GM21367 (cell line): ENCODE data around the gene GABRR3.
A peak's percentile ranks its signal among the peaks of the same experiment; 100 is the strongest.

Experiments used
- ATAC-seq: cut with Tn5 transposase; IDR thresholded peaks from one replicate; pipeline ENCODE4 v1.9.1; 2021; ENCODE audit not compliant: unreplicated experiment

GABRR3 gene

DNA sequence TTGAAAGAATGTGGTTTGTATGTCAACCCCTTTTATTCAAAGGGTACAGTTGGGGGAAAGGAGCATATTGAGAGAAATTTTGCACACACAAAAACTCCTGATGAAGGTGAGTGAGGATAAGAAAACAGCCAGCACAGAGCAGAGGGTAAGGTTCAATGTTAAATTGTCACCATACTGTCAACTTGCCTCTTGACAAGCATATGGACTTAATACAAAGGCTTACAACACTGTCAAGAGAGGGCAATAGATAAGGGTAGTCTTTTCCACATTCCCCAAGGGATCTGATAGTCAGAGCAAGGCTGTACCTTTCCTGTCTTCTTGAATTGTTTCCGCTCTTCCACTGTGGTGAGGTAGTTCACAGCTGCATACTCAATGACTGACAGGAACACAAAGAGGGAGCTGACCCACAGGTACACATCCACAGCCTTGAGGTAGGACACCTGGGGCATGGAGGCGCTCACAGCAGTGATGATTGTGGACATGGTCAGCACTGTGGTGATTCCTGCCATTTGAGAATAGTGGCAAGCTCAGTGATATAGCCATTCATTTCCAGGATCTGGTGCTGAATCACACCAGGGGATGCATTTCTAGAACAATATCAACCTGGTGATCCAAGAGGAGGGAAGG is 42.5 kb downstream of the GABRR3 start:
- ATAC-seq: no peak

- ATAC-seq: no peak
These were observed 43.8 kb downstream of the GABRR3 start for GRCh38 chr3:97991293-97991682.

DNA sequence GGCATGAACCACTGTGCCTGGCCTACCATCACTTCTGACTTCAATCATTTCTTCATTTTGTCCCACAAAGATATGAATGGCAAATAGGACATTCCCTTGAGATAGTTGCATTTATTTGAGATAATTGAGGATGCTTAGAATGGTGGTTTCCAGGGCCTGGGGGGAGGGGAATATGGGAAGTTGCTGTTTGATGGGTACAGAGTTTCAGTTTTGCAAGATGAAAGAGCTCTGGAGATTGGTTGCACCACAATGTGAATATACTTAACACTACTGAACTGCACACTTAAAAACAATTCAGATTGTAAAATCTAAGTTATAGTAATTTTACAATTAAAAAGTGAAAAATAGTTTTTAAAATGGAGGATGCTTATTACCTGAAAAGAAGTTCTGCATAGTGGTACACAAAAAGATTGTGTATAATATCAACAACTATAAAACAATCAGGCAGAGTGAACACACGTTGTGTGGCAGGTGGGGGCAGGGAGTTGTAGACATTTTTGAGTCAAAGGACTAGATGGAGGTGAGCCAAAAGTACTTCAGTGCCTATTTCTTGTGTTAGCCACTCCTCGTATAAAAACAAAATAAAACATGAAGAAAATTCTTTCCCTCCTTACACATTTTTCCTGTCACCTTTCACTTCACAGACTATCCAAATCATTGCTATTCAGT is 44.4 kb downstream of the GABRR3 start:
- ATAC-seq: no peak

DNA sequence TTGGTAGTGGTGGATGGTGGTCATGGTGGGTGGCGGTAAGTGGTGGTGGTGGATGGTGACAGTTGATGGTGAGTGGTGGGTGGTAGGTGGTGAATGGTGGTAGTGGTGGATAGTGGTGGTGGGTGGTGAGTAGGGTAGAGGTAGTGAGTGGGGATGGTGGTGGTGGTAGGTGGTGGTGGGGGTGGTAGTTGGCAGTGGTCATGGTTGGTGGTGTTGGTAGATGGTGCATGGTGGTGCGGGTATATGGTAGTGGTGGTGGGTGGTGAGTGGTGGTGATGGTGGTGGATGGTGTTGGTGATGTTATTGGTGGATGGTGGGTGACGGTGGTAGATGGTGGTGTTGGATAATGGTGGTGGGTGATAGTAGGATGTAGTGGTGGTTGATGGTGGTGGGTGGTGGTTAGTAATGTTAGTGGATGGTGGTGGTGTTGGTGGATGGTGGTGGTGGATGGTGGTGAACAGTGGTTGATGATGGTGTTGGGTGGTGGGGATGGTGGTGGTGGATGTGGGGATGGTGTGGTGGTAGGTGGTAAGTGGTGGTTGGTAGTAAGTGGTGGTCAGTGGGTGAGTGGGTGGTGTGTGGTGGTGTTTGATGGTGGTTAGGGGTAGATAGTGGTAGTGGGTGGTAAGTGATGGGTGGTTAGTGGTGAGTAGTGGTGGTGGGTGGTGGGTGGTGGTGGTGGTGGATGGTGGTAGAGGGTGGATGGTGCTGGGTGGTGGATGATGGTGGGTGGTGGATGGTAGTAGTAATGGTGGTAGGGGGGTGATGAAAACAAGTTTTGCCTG is 46.1 kb downstream of the GABRR3 start:
- no peak for ATAC-seq

- no peak for ATAC-seq
These were observed 47.8 kb downstream of the GABRR3 start for GRCh38 chr3:97987306-97987705.

DNA sequence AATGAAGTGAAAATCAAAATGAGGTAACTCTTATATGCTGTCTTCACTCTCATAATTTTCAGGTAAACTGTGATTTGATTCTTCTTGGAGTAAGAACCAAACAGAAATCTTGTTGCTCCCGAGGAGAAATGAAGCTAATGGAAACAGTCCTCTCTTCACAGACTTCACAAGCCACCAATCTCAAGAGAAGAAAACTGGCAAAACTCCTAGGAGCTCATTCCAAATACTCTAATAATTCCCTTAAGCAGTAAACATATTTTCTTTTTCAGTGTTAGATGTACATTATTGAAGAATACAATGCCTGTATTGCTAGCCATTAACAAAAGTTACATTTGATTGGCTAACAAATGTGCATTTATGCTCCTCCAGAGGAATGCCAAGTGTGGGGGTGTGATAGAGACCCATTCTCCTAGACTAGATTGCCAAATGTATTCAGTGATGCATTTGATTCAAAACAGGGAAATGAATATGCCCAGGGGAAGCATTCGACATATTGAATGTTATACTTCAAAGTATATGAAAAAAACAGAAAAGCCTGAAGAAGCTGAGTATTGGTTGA is 51.1 kb downstream of the GABRR3 start:
- ATAC-seq: no peak

DNA sequence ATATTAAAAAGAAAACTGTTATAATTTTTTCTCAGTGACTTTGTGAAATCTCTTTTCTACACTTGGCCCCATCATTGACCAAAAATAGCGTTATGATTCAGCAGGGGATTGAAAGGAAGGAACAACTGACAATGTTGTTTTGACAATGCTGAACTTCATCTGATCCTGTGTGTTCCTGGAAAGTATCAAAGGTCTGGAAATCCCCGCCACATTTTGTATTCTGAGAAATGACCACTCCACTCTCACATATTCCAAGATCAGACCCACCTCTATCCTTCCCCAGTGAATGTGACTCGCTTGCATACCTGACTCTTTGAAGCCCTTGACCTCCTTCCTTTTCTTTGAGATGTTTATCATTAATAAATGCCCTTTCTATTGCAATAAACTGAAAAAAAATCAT is 53.2 kb downstream of the GABRR3 start:
- no peak for ATAC-seq

DNA sequence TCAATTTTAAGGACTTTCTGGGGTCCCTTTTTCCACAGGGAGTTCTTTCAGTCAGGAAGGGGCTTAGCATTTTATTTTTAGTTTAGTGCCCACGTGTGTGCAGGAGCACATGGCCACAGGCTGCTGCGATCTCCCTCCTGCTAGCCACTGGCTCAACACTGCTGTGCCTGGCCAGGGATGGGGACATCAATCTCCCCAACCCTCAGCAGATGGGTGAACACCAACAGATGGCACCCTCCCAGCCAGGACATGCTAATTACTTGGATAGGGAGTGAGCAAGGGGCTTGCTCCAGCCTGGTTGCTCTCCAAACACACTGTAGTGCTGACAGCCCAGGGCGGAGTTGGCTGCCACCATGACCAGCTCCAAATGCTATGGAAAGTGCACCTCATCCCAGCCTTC is 55.5 kb downstream of the GABRR3 start:
- ATAC-seq: no peak

- ATAC-seq: no peak
These were observed 59.6 kb downstream of the GABRR3 start for GRCh38 chr3:97975466-97975865.

DNA sequence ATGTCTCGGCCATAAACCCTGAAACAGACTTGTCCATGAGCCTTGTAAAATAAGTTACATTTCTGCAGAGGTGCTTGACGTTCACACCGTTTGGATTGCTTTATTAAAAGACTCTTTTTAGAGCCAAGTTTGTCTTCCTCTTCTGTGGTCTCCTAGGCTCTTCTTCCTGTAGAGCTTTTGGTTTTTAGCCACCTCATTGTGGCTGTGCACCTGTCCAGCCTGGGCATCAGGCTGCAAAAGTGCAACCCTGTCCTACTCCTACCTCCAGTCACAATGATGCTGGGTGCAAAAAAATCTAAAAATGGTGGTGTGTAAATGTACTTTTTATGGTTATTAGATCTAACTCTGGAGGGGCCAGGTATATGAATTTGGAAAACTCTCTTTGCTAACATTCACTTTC is 60.1 kb downstream of the GABRR3 start:
- no peak for ATAC-seq

DNA sequence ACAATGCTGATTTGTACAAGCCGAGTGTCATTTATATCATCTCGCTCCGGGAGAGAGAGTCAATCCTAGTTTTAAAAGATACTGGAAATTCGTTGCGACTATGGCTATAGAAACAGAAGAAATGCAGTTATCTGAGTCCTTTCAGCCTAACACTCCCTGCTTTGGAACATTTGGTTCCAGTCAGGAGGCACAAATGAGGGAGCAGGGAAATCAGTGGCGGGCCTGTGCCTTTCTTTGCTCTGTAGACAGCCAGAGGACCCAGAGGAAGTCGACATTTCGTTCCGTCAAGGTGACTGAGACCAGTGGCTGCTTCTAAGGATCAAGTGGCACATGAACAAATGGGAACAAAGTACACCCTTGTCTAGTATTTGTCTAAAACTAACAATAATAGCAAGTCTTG is 62.1 kb downstream of the GABRR3 start:
- ATAC-seq: no peak

DNA sequence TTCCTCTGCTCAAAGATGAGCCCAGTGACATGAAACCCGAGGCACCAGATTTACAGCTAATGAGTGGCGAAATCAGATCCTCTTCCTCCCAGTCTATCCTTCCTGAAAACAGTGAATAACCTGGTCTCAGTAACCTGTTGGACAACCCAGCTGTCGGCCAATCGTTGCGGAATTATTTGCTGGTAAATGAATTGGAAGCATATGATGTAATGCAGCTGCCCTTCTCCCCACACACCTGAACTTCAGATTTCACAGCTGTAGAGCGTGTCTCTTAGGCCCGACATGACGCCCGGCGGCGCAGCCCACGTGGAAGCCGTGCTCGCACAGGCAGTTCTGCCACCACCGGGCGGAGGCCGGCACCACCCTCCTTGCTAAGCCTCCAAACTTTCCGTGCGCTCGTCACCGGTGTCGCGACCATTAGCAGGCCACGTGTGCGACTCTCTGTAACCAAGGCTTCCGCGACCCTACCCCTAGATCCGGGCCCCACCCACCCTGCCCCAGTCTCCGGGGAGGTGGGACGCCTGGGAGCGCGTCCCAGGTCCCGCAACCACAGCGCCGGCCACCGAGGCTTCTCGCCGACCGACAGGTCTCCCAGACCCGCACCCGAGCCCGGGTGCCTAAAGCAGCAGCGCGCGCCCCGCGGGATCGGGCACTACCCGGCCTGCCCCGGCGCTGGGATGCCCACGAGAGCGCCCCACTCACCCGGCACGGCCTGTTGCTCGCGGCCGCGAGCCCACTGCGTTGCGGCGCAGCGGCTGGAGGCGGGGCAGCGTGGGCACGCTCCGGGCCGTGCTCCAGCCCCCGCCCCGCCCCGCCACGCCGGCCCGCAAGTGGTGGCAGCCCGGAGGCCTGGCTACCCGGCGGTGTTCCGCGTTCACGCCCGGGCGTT is 63.2 kb downstream of the GABRR3 start, which contains the start of gene RIOX2:
TSS of gene RIOX2 (minus strand) at position 753 of the 889 bp plus-strand sequence. CDS start 4,838 bp downstream, outside the sequence.
- ATAC-seq: peak; percentile 88

DNA sequence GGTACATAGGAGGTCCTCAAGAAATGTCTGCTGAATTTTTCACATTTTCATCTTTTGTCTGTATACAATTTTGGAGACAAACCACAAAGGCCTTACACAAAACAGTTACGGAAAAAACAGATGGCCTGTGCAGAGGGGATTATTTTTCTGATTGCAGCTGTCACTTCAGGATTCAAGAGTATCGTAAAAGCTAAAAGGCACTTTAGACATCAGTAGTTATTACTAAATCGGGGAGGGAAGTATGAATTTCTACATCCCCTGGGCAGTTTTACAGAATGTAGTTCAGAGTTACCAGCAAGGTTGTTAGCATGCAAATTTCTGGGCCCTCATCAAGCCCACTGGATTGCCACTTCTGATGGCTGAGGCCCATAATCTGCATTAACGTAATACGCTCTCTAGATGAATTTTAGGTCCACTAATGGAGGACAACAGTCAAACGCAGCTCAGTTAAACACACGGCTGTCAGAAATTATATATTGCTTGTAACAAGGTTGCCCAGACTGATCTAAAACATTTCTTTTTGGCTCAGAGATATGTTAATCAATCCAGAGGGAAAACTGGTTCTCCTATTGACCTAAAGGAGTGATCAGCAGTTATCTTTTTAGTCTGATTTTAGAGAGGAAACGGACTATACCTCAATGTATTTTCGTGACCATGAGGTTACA is 64.0 kb downstream of the GABRR3 start:
- ATAC-seq: no peak

GRCh38 chr3:97970156-97970555 is 65.0 kb downstream of the GABRR3 start:
- no peak for ATAC-seq

GRCh38 chr3:97969541-97969940 is 65.6 kb downstream of the GABRR3 start:
- ATAC-seq: no peak

DNA sequence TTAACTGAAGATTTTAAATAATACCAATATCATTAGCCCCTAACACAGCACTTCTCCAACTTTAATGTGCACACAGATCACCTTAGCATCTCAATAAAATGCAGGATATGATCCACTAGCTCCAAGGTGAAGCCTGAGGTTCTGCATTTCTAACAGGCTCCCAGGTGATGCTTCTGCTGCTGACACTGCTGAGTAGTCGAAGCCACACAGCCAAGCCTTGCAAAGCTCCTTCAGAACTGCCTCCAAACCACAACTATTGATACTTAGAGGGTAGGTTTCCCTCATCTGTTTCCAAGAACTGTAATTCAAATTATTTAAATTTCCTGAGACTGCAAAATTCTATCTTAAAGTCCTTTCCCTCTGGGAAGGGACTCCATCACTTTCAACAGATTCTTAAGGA is 66.7 kb downstream of the GABRR3 start:
- no peak for ATAC-seq

DNA sequence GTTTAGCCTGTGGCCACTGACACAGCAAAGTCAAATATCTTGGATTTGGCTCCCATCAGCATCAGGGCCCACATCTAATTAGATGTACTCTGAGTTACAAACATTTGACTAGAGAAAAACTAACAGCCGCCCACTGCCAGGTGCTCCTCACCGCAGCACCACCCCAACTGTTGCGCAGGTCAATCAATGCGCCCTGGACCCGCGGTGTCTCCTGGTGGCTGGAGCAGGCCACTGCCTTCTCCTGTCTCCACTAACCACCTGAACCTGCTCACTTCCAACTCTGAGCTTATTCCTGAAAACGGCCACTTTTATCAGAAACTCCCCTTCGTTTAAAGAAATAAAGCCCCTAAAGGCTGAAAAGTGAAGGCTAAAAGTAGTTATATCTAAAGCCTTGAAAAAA is 67.1 kb downstream of the GABRR3 start:
- ATAC-seq: no peak

DNA sequence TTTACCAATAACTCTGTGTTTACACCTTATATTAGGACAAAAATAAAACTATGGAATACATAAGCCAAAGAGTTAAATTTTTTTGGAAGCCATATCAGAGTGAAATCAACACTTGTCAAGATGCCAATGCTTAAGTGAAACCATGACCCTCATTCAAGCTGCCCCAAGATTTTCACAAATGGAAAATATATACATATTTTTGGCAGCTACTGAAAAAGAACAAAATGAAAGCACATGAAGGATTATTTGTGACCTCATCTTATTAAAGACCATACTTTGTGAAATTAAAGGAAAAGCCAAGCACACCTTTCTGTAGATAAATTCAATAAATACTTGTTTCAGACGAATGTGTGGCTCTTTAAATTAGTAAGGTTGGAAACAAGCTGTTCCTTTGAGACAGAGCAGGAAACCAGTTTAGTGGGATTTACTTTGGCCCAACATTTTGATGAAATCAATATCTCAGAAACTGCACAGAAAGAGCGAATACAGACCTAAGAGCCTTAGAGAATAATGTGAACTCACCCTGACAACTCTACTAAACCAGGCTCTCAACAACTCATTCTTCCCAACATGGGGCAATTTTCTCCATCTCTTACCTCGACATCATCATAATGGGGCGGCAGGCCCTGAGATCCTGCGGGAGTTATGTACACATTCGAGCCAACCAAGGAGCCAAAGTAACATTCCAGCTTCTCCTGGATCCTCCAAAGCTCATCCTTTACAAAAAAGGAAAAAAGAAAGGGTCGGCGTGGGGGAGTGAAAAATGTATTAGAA is 73.9 kb downstream of the GABRR3 start:
- no peak for ATAC-seq

GRCh38 chr3:97960551-97960950 is 74.6 kb downstream of the GABRR3 start:
- ATAC-seq: no peak
